Kidney (tissue), 14 donors: ENCODE measurements around the gene WAC. TPM values are rescaled to one million over a fixed set of nuclear protein-coding genes. Genes with fewer than 3 reads are reported as not detected.

ENCODE experiments used
- DNase-seq, 5 donors: peaks; one replicate each; pipeline ENCODE4 v3.0.0-alpha.2; 2013 to 2020
- FAIRE-seq: peaks from 2 replicates; lab custom pipeline; 2012; peaks lifted over from hg19 to GRCh38; lab: Jason Lieb, UNC
- H3K27ac ChIP-seq, 2 donors: one replicate each; pipeline ENCODE4 v1.7.0; 2013; ENCODE audit warnings: low read depth in 2 of 2, low read length in 2 of 2, inconsistent platforms in 1 of 2
- H3K27me3 ChIP-seq: one replicate; pipeline ENCODE4 v1.7.1; 2013; ENCODE audit warnings: low read length, inconsistent platforms; ENCODE audit not compliant: control insufficient read depth, insufficient read depth
- H3K36me3 ChIP-seq, 3 donors: one replicate each; pipeline versions ENCODE4 v1.7.0 to v1.7.1; 2013; ENCODE audit warnings: low read length in 3 of 3, control low read depth in 1 of 3, inconsistent platforms in 1 of 3; ENCODE audit not compliant: insufficient read depth in 3 of 3, control insufficient read depth in 2 of 3
- H3K4me1 ChIP-seq, 3 donors: one replicate each; pipeline versions ENCODE4 v1.7.0 to v1.7.1; 2013; ENCODE audit warnings: low read length in 3 of 3, inconsistent platforms in 1 of 3, low read depth in 1 of 3; ENCODE audit not compliant: control insufficient read depth in 2 of 3, insufficient read depth in 2 of 3
- H3K4me3 ChIP-seq, 3 donors: one replicate each; pipeline versions ENCODE4 v1.7.0 to v1.8.1; 2013; ENCODE audit warnings: low read length in 3 of 3, control low read depth in 1 of 3, inconsistent platforms in 1 of 3
- H3K9ac ChIP-seq, 3 donors: one replicate each; pipeline versions ENCODE4 v1.7.0 to v1.7.1; 2013; ENCODE audit warnings: low read length in 3 of 3, control low read depth in 1 of 3, inconsistent platforms in 1 of 3
- H3K9me3 ChIP-seq, 3 donors: one replicate each; pipeline versions ENCODE4 v1.7.0 to v1.7.1; 2013; ENCODE audit warnings: low read length in 3 of 3, control low read depth in 1 of 3, inconsistent platforms in 1 of 3; ENCODE audit not compliant: control insufficient read depth in 2 of 3, insufficient read depth in 1 of 3
- intact Hi-C: fragments of 100-400 bp; cut with DNase I; formaldehyde crosslinking; loops from one replicate; pipeline ENCODE4 v1.11.1; 2022
- polyA plus RNA-seq: library from polyadenylated mRNA; stranded (reverse); fragments of 350-450 nt; fragmentation: Illumina TruSeq; extraction: RNeasy Lipid Tissue Mini Kit (QIAGEN cat#74804); gene quantifications from one replicate; pipeline ENCODE4 v1.2.3, GENCODE V29; 2014; ENCODE audit warnings: low read depth, low replicate concordance; ENCODE audit not compliant: insufficient read depth
- total RNA-seq: library from RNA; stranded (reverse); fragmentation: NEBNext Ultra II Directional; extraction: Animal tissue kit (Norgen Biotek cat#: 25700); gene quantifications from one replicate; pipeline ENCODE4 v1.2.1, GENCODE V29; 2021
- TF ChIP-seq, protein P1 (sequence below): IDR thresholded peaks from 3 replicates; pipeline ENCODE4 v1.5.1; 2012; ENCODE audit warnings: mild to moderate bottlenecking, moderate library complexity, borderline replicate concordance; ENCODE audit not compliant: insufficient read depth; ENCODE audit errors: extremely low read depth
- donor health status: control.
- donor health status: control.
- donor health status: control.
- donor health status: control.
- donor health status: control.
- donor health status: DM: yes; HTN: yes; CAD: no.
- donor health status: Normal renal cell carcinoma (clear cell type).

Gene WAC
- total and polyA plus RNA-seq, 2 donors from 2014 or later = 33.4 to 107 TPM

DNA sequence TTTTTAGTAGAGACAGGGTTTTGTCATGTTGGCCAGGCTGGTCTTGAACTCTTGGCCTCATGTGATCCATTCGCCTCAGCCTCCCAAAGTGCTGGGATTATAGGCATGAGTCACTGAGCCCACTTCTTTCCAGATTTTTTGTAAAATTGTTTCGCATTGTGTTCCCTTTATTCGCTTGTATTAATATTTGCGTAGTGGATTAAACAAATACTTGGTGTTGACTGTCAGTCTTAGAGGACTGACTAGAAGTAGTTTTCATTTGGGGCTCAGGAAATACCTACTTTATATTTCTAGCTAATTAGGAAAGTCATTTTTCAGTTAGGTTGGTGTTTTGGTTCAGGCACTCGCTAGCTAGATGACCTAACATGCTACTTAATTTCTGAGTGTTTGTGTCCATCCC lies 11.1 kb downstream of the WAC start:
- Histone ChIP-seq H3K4me1 (no peaks in the 10 kb centered on the region), H3K36me3 (peaks cover 0 to 29% (median 9%) of the 10 kb centered on the region in 3 donors)

DNA sequence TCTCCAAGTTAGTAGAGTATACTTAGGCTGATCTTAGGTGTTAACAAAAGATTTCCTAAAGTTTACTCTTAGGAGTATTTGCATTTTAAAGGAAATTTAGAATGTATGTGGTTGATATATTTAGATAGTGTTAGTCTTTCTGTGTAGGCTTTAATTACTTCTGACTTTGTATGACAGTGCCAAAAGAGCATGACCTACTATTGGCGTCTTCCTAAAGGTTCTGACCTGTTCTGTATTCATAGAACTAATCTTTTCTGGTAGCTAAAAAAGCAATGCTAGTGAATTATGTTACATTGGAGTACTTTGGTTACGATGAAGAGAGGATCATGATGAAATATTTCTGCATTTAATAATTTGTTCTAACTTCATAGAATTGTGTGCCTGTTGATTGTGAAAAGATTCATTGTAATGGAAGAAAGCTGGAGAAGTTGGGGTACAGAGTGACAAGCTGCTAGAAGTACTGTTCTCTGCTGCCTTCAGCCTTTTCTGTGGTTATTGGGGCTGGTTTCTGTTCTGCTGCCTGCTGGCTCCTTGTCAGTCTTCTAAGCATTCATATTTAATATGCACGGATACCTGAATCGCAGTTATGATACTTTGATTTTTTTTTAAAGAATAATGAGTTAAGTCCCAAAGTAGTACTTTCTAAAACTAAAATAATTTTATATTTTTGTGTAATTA lies 13.2 kb downstream of the WAC start:
- H3K36me3 ChIP-seq = peaks cover 0 to 29% (median 7%) of the 10 kb centered on the region in 3 donors
- TF ChIP-seq, protein P1, sequence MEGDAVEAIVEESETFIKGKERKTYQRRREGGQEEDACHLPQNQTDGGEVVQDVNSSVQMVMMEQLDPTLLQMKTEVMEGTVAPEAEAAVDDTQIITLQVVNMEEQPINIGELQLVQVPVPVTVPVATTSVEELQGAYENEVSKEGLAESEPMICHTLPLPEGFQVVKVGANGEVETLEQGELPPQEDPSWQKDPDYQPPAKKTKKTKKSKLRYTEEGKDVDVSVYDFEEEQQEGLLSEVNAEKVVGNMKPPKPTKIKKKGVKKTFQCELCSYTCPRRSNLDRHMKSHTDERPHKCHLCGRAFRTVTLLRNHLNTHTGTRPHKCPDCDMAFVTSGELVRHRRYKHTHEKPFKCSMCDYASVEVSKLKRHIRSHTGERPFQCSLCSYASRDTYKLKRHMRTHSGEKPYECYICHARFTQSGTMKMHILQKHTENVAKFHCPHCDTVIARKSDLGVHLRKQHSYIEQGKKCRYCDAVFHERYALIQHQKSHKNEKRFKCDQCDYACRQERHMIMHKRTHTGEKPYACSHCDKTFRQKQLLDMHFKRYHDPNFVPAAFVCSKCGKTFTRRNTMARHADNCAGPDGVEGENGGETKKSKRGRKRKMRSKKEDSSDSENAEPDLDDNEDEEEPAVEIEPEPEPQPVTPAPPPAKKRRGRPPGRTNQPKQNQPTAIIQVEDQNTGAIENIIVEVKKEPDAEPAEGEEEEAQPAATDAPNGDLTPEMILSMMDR = no peak
- intact Hi-C loops = no loop called here
- peaks cover 0 to 9% (median 3%) of the 10 kb centered on the region in 3 donors for H3K4me1 ChIP-seq
- no peaks in the 10 kb centered on the region for H3K27me3 ChIP-seq
- H3K27ac ChIP-seq = no peak overlapping the region
- H3K9ac ChIP-seq = no peak overlapping the region
- H3K4me3 ChIP-seq = no peak overlapping the region
- no peaks in the 10 kb centered on the region for H3K9me3 ChIP-seq
- DNase-seq (no peak), FAIRE-seq (no peak)

More for the DNA sequence above, 11.1 kb downstream of the WAC start:
- intact Hi-C loops = no loop called here
- FAIRE-seq (no peak), DNase-seq (no peak)
- Histone ChIP-seq H3K9ac (no peak overlapping the region), H3K27me3 (no peaks in the 10 kb centered on the region), H3K4me3 (no peak overlapping the region), H3K27ac (no peak overlapping the region), H3K9me3 (no peaks in the 10 kb centered on the region)
- TF ChIP-seq, protein P1 = no peak

DNA sequence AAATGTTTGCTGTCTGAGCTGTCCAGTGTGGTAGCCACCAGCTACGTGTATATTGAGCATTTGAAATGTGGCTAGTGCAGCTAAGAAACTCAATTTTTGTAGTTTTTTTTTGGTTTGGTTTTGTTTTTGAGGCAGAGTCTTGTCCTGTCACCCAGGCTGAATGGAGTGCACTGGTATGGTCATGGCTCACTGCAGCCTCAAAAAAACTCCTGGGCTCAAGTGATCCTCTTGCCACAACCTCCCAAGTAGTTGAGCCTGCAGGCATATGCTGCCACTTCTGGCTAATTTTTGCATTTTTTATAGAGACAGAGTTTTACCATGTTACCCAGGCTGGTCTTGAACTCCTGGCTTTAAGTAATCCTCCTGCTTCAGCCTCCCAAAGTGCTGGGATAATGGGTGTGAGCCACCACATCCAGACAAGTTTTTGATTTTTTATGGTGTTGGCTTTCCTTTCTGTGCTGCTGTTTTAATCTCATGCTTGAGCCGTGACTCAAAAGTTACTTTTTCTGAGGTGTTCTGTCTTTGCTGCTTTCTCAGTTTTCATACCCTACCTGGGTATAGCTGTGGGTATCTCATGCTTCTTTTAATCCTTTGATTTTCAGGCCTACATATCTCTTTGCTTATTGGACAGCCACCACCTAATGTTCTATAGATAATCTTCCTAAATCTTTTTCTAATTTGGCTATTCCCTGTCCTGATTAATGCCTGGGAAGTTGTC lies 16.0 kb downstream of the WAC start:
- Histone ChIP-seq H3K9me3 (no peaks in the 10 kb centered on the region), H3K4me3 (no peak overlapping the region), H3K27ac (no peak overlapping the region), H3K9ac (no peak overlapping the region), H3K36me3 (peaks cover 0 to 14% (median 2%) of the 10 kb centered on the region in 3 donors), H3K4me1 (peaks cover 0 to 13% (median 5%) of the 10 kb centered on the region in 3 donors), H3K27me3 (no peaks in the 10 kb centered on the region)
- intact Hi-C loops = no loop called here
- TF ChIP-seq, protein P1 = no peak
- no peak for DNase-seq
- FAIRE-seq = no peak
